GM23248 (cell line): ENCODE data around the gene PANK2. TPM values are rescaled to one million over a fixed set of nuclear protein-coding genes. Genes with fewer than 3 reads are reported as not detected.

ENCODE experiments used
- DNase-seq: peaks from one replicate; pipeline ENCODE4 v3.0.0-alpha.2; 2015
- H2AFZ ChIP-seq: fragments of 200-600 bp; sonication (generic); 2 replicates; pipeline ENCODE4 v1.6.1; 2016; ENCODE audit warnings: antibody characterized with exemption
- H3F3A ChIP-seq: fragments of 200-600 bp; sonication (generic); 2 replicates; pipeline ENCODE4 v1.6.1; 2016; ENCODE audit warnings: mild to moderate bottlenecking, antibody characterized with exemption, mixed run types; ENCODE audit not compliant: insufficient read depth
- H3K27ac ChIP-seq: fragments of 200-600 bp; sonication (generic); 2 replicates; pipeline ENCODE4 v1.5.1; 2016; ENCODE audit warnings: mild to moderate bottlenecking
- H3K27me3 ChIP-seq: fragments of 200-600 bp; sonication (generic); replicated peaks from 2 replicates; pipeline ENCODE4 v1.6.1; 2016; ENCODE audit warnings: mild to moderate bottlenecking; ENCODE audit not compliant: insufficient read depth
- H3K36me3 ChIP-seq: fragments of 200-600 bp; sonication (generic); 2 replicates; pipeline ENCODE4 v1.6.1; 2016; ENCODE audit warnings: low read depth, mild to moderate bottlenecking
- H3K4me1 ChIP-seq: fragments of 200-600 bp; sonication (generic); 2 replicates; pipeline ENCODE4 v1.6.1; 2016; ENCODE audit warnings: mild to moderate bottlenecking; ENCODE audit not compliant: insufficient read depth
- H3K4me2 ChIP-seq: fragments of 200-600 bp; sonication (generic); one replicate; pipeline ENCODE4 v1.6.1; 2016; ENCODE audit warnings: mild to moderate bottlenecking; ENCODE audit not compliant: unreplicated experiment
- H3K4me3 ChIP-seq: fragments of 200-600 bp; sonication (generic); 2 replicates; pipeline ENCODE4 v1.5.1; 2016; ENCODE audit warnings: mild to moderate bottlenecking
- H3K79me2 ChIP-seq: fragments of 200-600 bp; sonication (generic); 2 replicates; pipeline ENCODE4 v1.6.1; 2016; ENCODE audit warnings: mild to moderate bottlenecking; ENCODE audit not compliant: insufficient read depth
- H3K9ac ChIP-seq: fragments of 200-600 bp; sonication (generic); 2 replicates; pipeline ENCODE4 v1.6.1; 2016; ENCODE audit warnings: mild to moderate bottlenecking
- H3K9me2 ChIP-seq: fragments of 200-600 bp; sonication (generic); 2 replicates; pipeline ENCODE4 v1.6.1; 2016; ENCODE audit warnings: mixed run types, mild to moderate bottlenecking, moderate library complexity; ENCODE audit not compliant: insufficient read depth
- H3K9me3 ChIP-seq: fragments of 200-600 bp; sonication (generic); one replicate; pipeline ENCODE4 v1.6.1; 2017; ENCODE audit warnings: low read depth
- H4K20me1 ChIP-seq: fragments of 200-600 bp; sonication (generic); 2 replicates; pipeline ENCODE4 v1.6.0; 2016; ENCODE audit not compliant: insufficient read depth
- EZH2 ChIP-seq: fragments of 200-600 bp; sonication (generic); IDR thresholded peaks from 2 replicates; pipeline ENCODE4 v1.6.1; 2018; ENCODE audit warnings: antibody characterized with exemption, mild to moderate bottlenecking; ENCODE audit not compliant: insufficient read depth, poor library complexity, severe bottlenecking
- EZH2phosphoT487 ChIP-seq: fragments of 200-600 bp; sonication (generic); IDR thresholded peaks from 2 replicates; pipeline ENCODE4 v1.6.1; 2018; ENCODE audit warnings: antibody characterized with exemption, moderate library complexity, mild to moderate bottlenecking, low read depth; ENCODE audit not compliant: insufficient read depth
- WGBS, 2 experiments: methylation state at CpG; one replicate each; pipeline ENCODE4 v1.1.6; 2015 to 2017; ENCODE audit warnings: low lambda C conversion rate in 2 of 2, low coverage in 1 of 2; ENCODE audit errors: missing lambda C conversion rate in 2 of 2; 5-methylcytosine and 5-hydroxymethylcytosine counted together
- in situ Hi-C: fragments of 300-500 bp; cut with MboI; formaldehyde crosslinking; loops from 2 replicates; pipeline ENCODE4 v1.15.0; 2020
- polyA plus RNA-seq: library from polyadenylated mRNA; unstranded; fragments of >200 nt; fragmentation: Nextera tagmentation; extraction: Ambion mirVana; gene quantifications from 2 replicates; pipeline ENCODE4 v1.2.1, GENCODE V29; 2016
- total RNA-seq: library from RNA; depleted of rRNA; stranded (reverse); fragments of >200 nt; shearing (Covaris generic); gene quantifications from 2 replicates; pipeline ENCODE4 v1.2.3, GENCODE V29; 2014

PANK2 gene
- total and polyA plus RNA-seq, 2 experiments from 2014 or later: 30.6 to 43.7 TPM

DNA sequence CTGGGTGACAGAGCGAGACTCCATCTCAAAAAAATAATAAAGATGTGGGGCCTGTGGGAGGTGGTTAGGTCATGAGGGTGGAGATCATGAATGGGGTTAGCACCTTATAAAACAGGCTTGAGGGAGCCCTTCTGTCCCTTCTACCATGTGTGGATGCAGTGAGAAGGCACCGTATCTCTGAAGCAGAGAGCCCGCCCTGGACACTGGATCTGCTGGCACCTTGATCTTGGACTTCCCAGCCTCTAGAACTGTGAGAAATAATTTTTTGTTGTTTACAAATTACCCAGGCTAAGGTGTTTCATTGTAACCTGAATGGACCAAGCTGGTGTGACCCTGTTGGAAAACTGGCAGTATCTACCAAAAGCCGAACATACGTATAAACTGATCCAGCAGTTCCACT, 15.7 kb upstream of the PANK2 start:
- TF ChIP-seq EZH2phosphoT487 (no peak), EZH2 (no peak)
- peaks cover 6% of the 10 kb centered on the region; the same call in 1 of the 2 replicates for H3K36me3 ChIP-seq
- no peaks in the 10 kb centered on the region for H3K9me3 ChIP-seq
- 97 to 99% methylated on average over 5 of the region's 5 CpGs for WGBS, 2 experiments
- no peaks in the 10 kb centered on the region for H3K4me1 ChIP-seq
- no peak overlapping the region for H3K27ac ChIP-seq
- in situ Hi-C loops: no loop called here
- no peak overlapping the region for H2AFZ ChIP-seq
- peaks cover 15% of the 10 kb centered on the region; the same call in 1 of the 2 replicates for H3F3A ChIP-seq
- peaks cover 14% of the 10 kb centered on the region for H3K79me2 ChIP-seq
- no peak for DNase-seq
- H3K9ac ChIP-seq: no peak overlapping the region
- H3K27me3 ChIP-seq: no peaks in the 10 kb centered on the region
- H3K4me3 ChIP-seq: no peak overlapping the region
- H4K20me1 ChIP-seq: no peaks in the 10 kb centered on the region
- H3K4me2 ChIP-seq: no peak overlapping the region
- H3K9me2 ChIP-seq: no peaks in the 10 kb centered on the region

DNA sequence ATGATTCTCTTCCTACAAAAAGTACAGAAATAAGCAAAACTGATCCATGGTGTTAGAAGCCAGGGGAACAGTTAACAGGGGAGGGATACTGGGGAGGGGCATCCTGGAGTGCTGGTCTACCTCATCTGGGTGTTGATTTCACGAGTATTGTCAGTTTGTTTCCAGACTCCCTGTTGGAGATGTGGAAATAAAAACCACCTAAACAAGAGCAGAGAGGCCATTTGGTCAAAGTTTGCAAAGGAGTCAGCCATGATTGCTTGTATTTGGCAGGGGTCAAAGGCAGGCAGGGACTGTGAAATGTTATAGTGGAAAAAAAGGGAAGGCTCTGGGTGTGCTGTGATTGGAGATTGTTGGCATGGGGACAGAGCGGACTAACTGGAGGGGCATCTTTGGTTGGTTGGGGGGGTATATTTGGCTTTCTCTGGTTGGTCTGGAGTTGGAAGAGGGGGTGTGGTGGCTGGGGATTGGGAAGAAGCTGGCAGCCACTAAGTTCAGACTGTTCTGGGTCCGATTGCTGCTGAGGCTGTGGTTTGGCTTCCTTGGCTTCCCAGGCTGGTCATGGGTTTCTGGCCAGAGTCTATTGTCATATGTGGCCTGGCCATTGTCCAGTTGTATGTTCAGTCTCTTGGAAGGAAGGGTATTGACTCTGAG, 14.9 kb upstream of the PANK2 start:
- Histone ChIP-seq H4K20me1 (no peaks in the 10 kb centered on the region), H3K9me3 (no peaks in the 10 kb centered on the region), H3K36me3 (peaks cover 6% of the 10 kb centered on the region; the same call in 1 of the 2 replicates), H3K79me2 (peaks cover 14% of the 10 kb centered on the region), H3K4me1 (no peaks in the 10 kb centered on the region), H3K4me2 (no peak overlapping the region), H3K9ac (no peak overlapping the region), H3K27me3 (no peaks in the 10 kb centered on the region), H3K9me2 (no peaks in the 10 kb centered on the region), H3F3A (peaks cover 17% of the 10 kb centered on the region; the same call in 1 of the 2 replicates), H3K4me3 (no peak overlapping the region), H3K27ac (no peak overlapping the region), H2AFZ (no peak overlapping the region)
- in situ Hi-C loops: no loop called here
- TF ChIP-seq EZH2phosphoT487 (no peak), EZH2 (no peak)
- 50 to 51% methylated on average over 3 of the region's 3 CpGs for WGBS, 2 experiments
- no peak for DNase-seq

DNA sequence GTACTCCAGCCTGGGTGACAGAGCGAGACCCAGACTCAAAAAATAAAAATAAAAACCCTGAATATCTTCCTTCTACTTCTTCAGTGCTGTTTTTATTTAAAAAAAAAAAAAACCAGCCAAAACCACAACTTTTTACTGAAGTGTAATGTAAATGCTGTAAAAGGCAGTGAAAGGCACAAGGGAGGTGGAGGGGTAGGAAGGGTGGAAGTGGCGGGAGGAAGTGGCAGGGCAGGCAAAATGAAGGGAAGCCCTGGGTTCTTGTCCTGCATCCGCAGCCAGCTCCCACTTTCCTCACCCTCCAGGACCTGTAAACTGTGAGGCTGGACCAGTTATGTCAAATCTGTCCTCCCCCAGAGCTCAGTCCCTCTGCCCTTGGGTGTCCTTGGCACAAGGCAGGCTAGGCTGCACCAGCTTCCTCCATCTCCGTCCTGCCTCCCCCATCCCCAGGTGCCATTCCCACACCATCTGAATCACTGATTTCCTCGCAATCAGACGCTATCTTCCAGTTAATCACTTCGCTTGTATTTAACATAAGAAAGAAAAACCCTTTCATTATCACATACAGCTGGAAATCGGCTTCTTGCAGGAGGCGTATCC, 13.7 kb upstream of the PANK2 start:
- WGBS, 2 experiments: 93 to 97% methylated on average over 9 of the region's 9 CpGs

GRCh38 chr20:3876000-3876399, 13.2 kb upstream of the PANK2 start:
- H3K36me3 ChIP-seq: peaks cover 6% of the 10 kb centered on the region; the same call in 1 of the 2 replicates

More for the DNA sequence above, 13.7 kb upstream of the PANK2 start:
- Histone ChIP-seq H3K36me3 (peaks cover 6% of the 10 kb centered on the region; the same call in 1 of the 2 replicates), H2AFZ (no peak overlapping the region), H3K27me3 (no peaks in the 10 kb centered on the region), H3K4me2 (no peak overlapping the region), H3K9ac (no peak overlapping the region), H4K20me1 (no peaks in the 10 kb centered on the region), H3K79me2 (peaks cover 14% of the 10 kb centered on the region), H3F3A (peaks cover 17% of the 10 kb centered on the region; the same call in 1 of the 2 replicates), H3K4me3 (no peak overlapping the region), H3K9me3 (no peaks in the 10 kb centered on the region), H3K27ac (no peak overlapping the region), H3K4me1 (no peaks in the 10 kb centered on the region), H3K9me2 (no peaks in the 10 kb centered on the region)
- TF ChIP-seq EZH2phosphoT487: no peak
- TF ChIP-seq EZH2: no peak
- no peak for DNase-seq
- in situ Hi-C loops: no loop called here

More at GRCh38 chr20:3876000-3876399, 13.2 kb upstream of the PANK2 start:
- Histone ChIP-seq H2AFZ (no peak overlapping the region), H3K79me2 (peaks cover 13% of the 10 kb centered on the region), H3K4me1 (no peaks in the 10 kb centered on the region), H3K9me3 (no peaks in the 10 kb centered on the region), H3K27me3 (no peaks in the 10 kb centered on the region), H4K20me1 (no peaks in the 10 kb centered on the region), H3K4me3 (no peak overlapping the region), H3K4me2 (no peak overlapping the region), H3K9ac (no peak overlapping the region), H3F3A (peaks cover 17% of the 10 kb centered on the region; the same call in 1 of the 2 replicates), H3K27ac (no peak overlapping the region), H3K9me2 (no peaks in the 10 kb centered on the region)
- no peak for DNase-seq
- TF ChIP-seq EZH2: no peak
- no peak for TF ChIP-seq EZH2phosphoT487
- WGBS, 2 experiments: 53 to 71% methylated on average over 1 of the region's 1 CpG
- in situ Hi-C loops: no loop called here
